PFSK-1 (cell line): ENCODE measurements around the gene HECA.

Experiments used
- SIN3A ChIP-seq: IDR thresholded peaks from 2 replicates; pipeline ENCODE4 v1.6.1; 2012; ENCODE audit warnings: mild to moderate bottlenecking, low read length, moderate library complexity, borderline replicate concordance; ENCODE audit not compliant: insufficient read depth
- TAF1 ChIP-seq: IDR thresholded peaks from 2 replicates; pipeline ENCODE4 v1.6.1; 2012; ENCODE audit warnings: low read length, control low read depth, borderline replicate concordance; ENCODE audit not compliant: insufficient read depth

- no peak for TF ChIP-seq SIN3A
- no peak for TF ChIP-seq TAF1
Observed at GRCh38 chr6:139112146-139112545, 22.7 kb upstream of the HECA start.
